DMS53 treated with DMSO at 0.1 percent for 48 hours (cell line): ENCODE measurements around the gene COBL.

ENCODE experiments used
- DNase-seq: peaks from one replicate; lab custom pipeline; 2025; ENCODE audit not compliant: unreplicated experiment; lab: John Stamatoyannopoulos, UW

Gene COBL, protein sequence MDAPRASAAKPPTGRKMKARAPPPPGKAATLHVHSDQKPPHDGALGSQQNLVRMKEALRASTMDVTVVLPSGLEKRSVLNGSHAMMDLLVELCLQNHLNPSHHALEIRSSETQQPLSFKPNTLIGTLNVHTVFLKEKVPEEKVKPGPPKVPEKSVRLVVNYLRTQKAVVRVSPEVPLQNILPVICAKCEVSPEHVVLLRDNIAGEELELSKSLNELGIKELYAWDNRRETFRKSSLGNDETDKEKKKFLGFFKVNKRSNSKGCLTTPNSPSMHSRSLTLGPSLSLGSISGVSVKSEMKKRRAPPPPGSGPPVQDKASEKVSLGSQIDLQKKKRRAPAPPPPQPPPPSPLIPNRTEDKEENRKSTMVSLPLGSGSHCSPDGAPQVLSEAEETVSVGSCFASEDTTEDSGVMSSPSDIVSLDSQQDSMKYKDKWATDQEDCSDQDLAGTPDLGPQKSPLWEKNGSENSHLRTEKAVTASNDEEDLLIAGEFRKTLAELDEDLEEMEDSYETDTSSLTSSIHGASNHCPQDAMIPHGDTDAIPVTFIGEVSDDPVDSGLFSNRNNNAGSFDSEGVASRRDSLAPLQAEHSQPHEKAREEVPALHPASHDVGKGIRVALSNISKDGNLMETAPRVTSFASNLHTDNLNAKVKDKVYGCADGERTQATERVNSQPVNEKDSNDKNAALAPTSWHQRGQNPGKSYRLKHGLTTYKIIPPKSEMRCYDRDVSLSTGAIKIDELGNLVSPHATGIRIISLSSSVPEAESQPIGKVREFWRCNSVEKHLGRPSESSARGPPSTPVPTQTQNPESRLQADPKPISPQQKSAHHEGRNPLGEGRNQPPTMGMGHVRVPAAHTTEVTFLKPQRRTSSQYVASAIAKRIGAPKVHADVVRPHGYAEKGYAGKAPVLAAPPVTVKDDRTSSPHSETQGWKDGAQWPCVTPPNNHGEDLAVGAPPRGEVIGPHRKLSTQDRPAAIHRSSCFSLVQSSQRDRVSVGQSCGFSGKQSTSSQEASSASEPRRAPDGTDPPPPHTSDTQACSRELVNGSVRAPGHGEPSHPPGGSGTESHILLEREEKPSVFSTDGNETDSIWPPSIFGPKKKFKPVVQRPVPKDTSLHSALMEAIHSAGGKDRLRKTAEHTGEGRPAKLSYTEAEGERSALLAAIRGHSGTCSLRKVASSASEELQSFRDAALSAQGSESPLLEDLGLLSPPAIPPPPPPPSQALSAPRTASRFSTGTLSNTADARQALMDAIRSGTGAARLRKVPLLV

DNA sequence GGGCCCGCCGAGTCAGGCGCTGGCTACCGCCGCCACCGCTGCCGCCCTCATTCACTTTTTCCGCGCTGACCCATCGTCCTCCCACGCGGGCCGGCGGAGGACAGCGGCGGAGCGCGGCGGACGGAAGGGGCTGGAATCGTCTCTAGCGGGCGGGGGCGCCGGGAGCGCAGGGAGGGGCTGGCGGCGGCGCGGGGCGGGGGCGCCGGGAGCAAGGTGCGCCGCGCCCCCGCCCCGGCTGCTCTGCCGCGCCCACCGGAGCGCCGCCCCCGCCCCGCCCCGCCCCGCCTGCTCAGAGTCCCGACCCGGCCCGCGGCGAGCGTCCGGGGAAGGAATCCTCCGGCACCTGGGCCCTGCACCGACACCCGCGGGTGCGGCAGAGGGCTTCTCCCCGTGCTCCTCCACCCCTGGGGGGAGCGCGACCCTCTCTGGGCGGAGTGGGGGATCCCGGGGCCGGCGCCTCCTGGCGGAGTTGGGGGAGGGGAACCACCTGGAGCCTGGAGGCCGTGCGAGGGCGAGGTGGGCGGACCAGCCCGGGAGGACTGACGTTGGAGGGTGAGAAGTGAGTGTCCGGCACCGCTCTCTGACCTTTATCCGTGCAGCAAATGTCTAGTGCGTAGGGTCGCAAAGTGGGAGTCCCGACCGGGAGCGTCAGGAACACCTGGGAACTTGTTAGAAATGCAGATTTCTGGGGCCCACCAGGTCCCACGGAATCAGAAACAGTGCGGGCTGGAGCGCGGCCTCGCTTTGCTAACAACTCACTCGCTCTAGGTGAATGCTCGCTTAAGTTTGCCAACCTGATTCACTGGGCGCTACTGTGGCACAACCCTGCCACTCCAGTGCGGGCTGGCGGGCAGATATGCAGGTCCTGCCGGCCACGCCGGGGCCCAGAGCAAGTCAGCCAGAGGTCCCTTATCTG is at the start of gene COBL:
COBL (minus strand) TSS at position 144 of the 916 bp plus-strand sequence. CDS start 176 bp downstream, outside the sequence.
- DNase-seq = peak; percentile 32

DNA sequence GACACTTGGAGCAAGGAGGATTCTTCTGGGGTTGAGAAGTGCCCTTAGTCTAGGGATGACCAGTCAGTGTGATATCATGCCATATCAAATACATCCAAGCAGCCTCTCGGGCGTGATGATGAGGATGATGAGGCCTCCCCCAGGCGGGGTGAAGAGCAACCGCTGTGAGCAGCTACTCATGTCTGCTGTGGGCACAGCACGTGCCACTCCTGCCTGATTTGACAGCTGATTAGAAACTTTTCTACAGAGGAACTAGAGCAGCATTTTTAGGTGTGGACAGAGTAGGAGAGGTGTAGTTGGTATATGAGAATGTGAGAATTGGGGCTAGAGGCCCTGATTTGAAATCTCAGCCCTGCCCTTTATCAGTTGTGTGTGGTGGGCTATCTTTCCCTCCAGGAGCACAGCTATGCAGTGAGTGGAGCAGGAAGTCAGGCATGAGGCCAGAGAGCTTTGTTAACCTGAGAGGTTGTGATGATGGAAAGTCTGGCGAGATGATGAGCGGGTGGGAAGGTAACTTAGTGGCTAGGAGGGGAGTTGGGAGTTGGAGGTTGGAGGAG is 49.6 kb upstream of the COBL start:
- no peak for DNase-seq

DNA sequence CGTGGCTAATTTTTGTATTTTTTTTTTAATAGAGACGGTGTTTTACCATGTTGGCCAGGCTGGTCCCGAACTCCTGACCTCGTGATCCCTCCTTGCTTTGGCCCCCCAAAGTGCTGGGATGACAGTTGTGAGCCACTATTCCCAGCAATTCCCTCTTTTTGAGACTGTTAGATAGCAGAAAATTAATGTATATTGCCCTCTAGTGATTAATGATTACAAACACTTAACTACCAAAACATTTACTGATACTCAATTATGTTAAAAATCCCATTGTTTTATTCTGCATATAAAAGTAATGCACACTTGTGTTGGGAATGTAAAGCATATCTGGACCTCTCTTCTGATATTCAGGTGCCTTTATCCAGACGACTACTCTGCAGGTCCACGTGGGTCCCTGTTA is 41.2 kb upstream of the COBL start:
- peak; percentile 22 for DNase-seq

DNA sequence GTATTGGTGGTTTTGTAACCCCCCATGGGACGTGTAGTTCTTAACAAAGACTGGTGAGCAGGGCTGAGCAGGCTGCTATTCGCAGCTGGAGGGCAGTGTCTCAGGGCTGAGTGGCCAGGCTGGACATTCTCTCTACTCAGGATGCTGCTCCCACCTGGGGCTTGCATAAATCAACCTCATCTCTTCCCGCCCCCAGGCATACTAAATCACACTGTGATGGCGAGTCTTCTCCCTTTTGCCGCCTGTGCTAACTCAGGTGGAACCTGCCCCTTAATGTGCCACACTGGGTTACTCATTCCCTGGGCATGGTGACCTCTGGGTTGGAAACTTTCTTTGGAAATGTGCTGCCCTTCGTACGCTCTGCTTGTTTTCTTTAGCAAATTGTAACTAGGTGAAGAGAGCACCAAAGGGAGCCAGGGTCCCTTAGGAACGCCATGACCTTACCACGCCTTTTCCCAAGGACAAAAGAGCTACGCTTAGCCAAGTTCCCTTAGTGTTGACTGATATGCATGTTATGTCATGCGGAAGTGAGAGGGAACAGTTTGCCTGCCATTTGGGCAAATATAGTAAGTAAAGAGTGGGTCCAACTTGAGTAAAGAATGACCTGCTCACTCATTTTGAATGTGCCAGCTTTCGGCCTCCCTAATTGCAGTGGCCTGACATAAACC is 40.4 kb upstream of the COBL start:
- DNase-seq = no peak

DNA sequence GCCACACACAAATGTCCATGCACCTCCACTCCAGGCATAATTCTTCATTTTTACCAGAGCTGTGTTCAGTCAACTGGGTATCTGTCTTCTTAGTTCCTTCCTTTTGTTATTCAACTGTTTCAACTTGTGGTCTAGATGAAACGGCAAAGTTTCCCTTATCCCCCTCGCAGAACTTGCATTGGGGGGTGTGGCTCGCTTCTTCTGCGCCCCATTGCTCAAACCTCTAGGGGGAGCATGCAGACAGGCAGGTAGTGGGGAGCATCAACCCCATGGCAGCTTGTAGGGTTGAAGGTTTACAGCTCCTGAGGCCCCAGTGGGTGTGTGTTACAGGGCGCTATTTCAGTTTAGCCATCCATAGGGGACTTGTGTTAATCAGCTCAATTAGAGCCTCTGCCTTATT is 38.3 kb upstream of the COBL start:
- DNase-seq = no peak

DNA sequence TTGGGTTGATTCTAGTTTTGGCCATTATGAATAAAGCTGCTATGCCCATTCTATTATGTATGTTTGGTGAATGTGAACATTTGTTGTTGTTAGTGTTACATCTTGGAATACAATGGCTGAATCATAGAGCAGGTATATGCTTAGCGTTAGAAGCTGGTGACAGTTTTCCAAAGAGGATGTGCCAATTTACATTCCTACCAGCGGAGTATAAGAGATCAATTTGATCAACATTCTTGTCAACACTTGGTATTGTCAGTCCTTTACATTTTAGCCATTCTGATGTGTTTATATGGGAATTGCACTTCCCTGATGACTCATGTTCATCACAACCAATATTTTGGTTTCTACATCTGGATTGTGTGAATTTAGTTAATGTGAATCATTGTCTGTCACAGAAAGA is 37.8 kb upstream of the COBL start:
- no peak for DNase-seq

DNA sequence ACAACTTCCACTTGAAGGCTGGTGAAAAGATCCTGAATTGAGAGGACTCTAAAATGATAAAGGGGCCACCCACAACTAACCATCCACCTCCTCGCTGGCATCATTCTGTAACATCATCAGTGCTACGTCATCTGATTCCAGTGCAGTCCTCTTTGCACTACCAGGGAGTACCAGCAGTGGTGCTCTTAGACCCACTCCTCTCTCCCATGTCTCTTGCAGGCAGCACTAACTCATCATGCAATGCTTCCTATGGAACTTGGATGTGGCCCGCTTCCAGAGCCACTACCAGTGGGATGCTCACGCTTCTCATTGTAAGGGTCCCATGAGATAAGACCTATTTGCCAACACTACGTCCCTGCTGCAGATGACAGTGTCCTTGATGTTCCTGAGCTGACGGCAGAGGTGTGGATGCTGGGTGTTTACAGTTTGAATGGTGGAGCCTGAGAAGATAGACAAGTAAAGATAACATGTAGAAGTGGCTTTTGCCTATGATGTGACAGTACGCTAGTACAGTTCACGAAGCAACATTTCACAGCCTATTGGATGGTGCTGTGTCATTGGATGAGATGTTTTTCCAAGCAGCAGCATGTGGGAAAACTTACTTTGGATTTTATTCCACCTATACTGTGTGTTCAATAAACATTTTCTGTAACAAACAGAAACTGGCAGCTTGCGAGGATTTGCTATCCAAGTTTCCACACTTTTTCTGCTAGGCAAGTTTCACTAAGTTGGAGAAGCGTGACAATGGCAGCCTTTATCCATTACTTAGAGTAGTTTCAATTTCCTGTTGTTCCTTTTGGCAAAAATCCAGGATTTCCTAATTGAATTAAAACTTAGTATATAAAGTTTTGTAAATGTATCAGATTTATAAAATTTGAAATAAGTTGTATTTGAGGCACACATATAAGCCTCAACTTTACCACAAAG is 35.8 kb upstream of the COBL start:
- no peak for DNase-seq

DNA sequence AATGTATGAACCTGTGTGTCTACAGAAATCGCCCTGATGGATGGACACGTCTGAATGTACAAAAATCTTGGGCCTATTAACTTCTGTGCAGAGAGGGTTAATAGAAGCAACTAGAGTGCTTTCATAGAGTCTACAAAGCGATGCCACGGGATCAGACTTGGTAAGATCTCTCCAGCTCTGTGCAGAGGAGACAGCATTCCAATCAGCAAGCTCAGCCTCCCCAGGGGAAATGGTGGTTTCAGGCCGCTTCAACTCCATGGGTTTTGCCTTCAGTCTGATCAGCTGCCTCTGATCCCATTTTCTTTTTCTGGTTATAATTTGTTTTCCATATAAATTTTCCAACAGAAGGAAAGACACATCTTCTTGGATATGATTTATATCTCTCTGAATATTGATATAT is 35.1 kb upstream of the COBL start:
- DNase-seq = no peak

GRCh38 chr7:51350546-51350896 is 33.9 kb upstream of the COBL start:
- no peak for DNase-seq

GRCh38 chr7:51349820-51350545 is 33.4 kb upstream of the COBL start:
- peak; percentile 98 for DNase-seq

DNA sequence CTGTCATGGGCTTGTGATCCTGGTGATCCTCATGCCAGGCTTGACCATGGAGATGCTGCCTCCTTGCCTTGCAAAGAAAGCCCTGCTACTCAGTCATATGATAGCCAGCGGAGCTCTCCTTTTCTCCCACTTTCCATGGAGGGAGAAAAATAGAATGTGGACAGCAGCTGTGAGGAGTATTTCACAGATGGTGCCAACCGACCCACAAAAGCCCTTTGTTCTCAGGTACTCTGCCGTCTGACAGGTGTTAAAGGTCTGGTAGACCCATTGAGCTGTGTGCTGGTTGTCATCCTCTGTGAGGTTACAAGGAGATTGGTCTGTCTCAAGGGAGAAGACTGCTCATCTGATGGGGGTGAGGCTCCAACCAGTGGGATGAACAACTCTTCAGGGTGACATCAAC is 29.5 kb upstream of the COBL start:
- DNase-seq = peak; percentile 69

GRCh38 chr7:51344406-51345138 is 28.0 kb upstream of the COBL start:
- DNase-seq = peak; percentile 20

DNA sequence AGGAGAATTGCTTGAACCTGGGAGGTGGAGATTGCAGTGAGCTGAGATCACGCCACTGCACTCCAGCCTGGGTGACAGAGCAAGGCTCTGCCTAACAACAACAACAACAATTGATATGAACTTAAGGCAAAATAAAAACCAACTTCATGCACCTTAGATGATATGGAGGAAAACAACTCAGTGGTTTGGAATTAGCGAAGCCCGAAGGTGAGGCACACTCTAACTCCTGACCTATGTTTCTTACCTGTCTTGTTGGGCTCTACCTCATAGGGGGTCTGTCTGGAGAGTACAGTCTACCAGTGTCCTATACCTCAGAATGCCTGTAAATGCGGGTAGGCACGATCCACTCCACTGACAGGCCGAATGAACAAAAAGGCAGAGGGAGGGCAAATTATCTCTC is 24.3 kb upstream of the COBL start:
- no peak for DNase-seq

GRCh38 chr7:51340029-51340838 is 23.6 kb upstream of the COBL start:
- no peak for DNase-seq

- DNase-seq = peak; percentile 51
These were observed 18.4 kb upstream of the COBL start for GRCh38 chr7:51335057-51335456.

DNA sequence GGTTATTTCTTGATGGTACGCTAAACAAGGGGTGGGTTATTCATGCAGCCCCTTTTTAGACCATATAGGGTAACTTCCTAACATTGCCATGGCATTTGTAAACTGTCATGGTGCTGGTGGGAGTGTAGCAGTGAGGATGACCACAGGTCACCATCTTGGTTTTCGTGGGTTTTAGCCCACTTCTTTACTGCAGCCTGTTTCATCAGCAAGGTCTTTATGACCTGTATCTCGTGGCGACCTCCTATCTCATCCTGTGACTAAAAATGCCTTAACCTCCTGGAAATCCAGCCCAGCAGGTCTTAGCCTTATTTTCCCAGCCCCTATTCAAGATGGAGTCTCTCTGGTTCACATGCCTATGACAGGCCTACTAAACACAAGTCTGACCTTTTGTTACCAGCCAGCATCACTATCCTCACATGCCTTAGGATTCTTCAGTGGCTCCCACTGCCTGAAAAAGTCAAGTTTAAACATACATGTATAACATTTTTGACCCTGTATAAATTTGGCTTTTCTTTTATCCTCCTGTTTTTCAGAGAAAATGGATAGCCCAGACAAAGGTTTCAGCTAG is 13.2 kb upstream of the COBL start:
- DNase-seq = no peak
